Liver (tissue), 9 donors: ENCODE measurements around the gene SLC49A4. TPM values are rescaled to one million over a fixed set of nuclear protein-coding genes. Genes with fewer than 3 reads are reported as not detected.

Experiments
- DNase-seq: peaks from one replicate; pipeline ENCODE4 v3.0.0-alpha.2; 2017; ENCODE audit warnings: low spot score
- H3K27ac ChIP-seq, 2 donors: one replicate each; pipeline ENCODE4 v1.7.0; 2013; ENCODE audit warnings: inconsistent platforms in 2 of 2, low read length in 2 of 2, control low read depth in 1 of 2, low read depth in 1 of 2, mild to moderate bottlenecking in 1 of 2
- H3K27me3 ChIP-seq, 4 donors: one replicate each; pipeline versions ENCODE4 v1.6.1 to v1.7.0; 2013; ENCODE audit warnings: low read length in 3 of 4, inconsistent platforms in 1 of 4, mild to moderate bottlenecking in 1 of 4, moderate library complexity in 1 of 4; ENCODE audit not compliant: control insufficient read depth in 4 of 4, insufficient read depth in 4 of 4
- H3K36me3 ChIP-seq, 4 donors: one replicate each; pipeline versions ENCODE4 v1.6.1 to v1.7.0; 2013; ENCODE audit warnings: low read length in 3 of 4, mild to moderate bottlenecking in 3 of 4, low read depth in 1 of 4, moderate library complexity in 1 of 4; ENCODE audit not compliant: control insufficient read depth in 4 of 4, insufficient read depth in 3 of 4
- H3K4me1 ChIP-seq, 4 donors: one replicate each; pipeline versions ENCODE4 v1.6.1 to v1.7.0; 2013; ENCODE audit warnings: low read length in 3 of 4, mild to moderate bottlenecking in 3 of 4, moderate library complexity in 1 of 4; ENCODE audit not compliant: control insufficient read depth in 4 of 4, insufficient read depth in 4 of 4
- H3K4me3 ChIP-seq, 3 donors: one replicate each; pipeline versions ENCODE4 v1.6.1 to v1.7.0; 2013; ENCODE audit warnings: low read length in 3 of 3, control low read depth in 1 of 3, low read depth in 1 of 3, mild to moderate bottlenecking in 1 of 3
- H3K9ac ChIP-seq, 2 donors: one replicate each; pipeline ENCODE4 v1.7.0; 2013; ENCODE audit warnings: low read length in 2 of 2, mild to moderate bottlenecking in 2 of 2, moderate library complexity in 2 of 2, control low read depth in 1 of 2, low read depth in 1 of 2
- H3K9me3 ChIP-seq, 4 donors: one replicate each; pipeline versions ENCODE4 v1.6.1 to v1.7.0; 2013; ENCODE audit warnings: low read length in 3 of 4; ENCODE audit not compliant: control insufficient read depth in 4 of 4
- ATF3 ChIP-seq: IDR thresholded peaks from 2 replicates; pipeline ENCODE4 v1.6.1; 2016; ENCODE audit warnings: antibody characterized with exemption
- CTCF ChIP-seq: fragments of 150-350 bp; IDR thresholded peaks from 2 replicates; pipeline ENCODE4 v1.5.1; 2017; ENCODE audit warnings: improper control_type of control experiment, low read depth, low read length; ENCODE audit not compliant: missing input control
- GABPA ChIP-seq, 2 donors: IDR thresholded peaks in 1 of 2; conservative IDR thresholded peaks in 1 of 2; 2 replicates each; pipeline ENCODE4 v1.6.1; 2016; ENCODE audit warnings: antibody characterized with exemption in 2 of 2, mild to moderate bottlenecking in 1 of 2, moderate library complexity in 1 of 2
- HNF4A ChIP-seq, 2 donors: conservative IDR thresholded peaks; 2 replicates each; pipeline ENCODE4 v1.6.1; 2016; ENCODE audit warnings: antibody characterized with exemption in 2 of 2, mild to moderate bottlenecking in 2 of 2
- JUND ChIP-seq, 2 donors: IDR thresholded peaks; 2 replicates each; pipeline ENCODE4 v1.6.1; 2016; ENCODE audit warnings: antibody characterized with exemption in 2 of 2
- NR2F2 ChIP-seq: IDR thresholded peaks from 2 replicates; pipeline ENCODE4 v1.6.1; 2016; ENCODE audit warnings: antibody characterized with exemption
- RAD21 ChIP-seq, 2 donors: IDR thresholded peaks; 2 replicates each; pipeline ENCODE4 v1.6.1; 2016; ENCODE audit warnings: antibody characterized with exemption in 2 of 2, mild to moderate bottlenecking in 2 of 2
- REST ChIP-seq: IDR thresholded peaks from 2 replicates; pipeline ENCODE4 v1.6.1; 2016; ENCODE audit warnings: antibody characterized with exemption, mild to moderate bottlenecking
- RXRA ChIP-seq, 2 donors: IDR thresholded peaks; 2 replicates each; pipeline ENCODE4 v1.6.1; 2017 to 2018; ENCODE audit warnings: antibody characterized with exemption in 2 of 2, mild to moderate bottlenecking in 1 of 2
- SP1 ChIP-seq: IDR thresholded peaks from 2 replicates; pipeline ENCODE4 v1.6.1; 2018; ENCODE audit warnings: antibody characterized with exemption, mild to moderate bottlenecking
- TAF1 ChIP-seq: conservative IDR thresholded peaks from 2 replicates; pipeline ENCODE4 v1.6.1; 2016; ENCODE audit warnings: antibody characterized with exemption, mild to moderate bottlenecking
- YY1 ChIP-seq: IDR thresholded peaks from 2 replicates; pipeline ENCODE4 v1.6.1; 2016; ENCODE audit warnings: antibody characterized with exemption, mild to moderate bottlenecking
- WGBS: extraction: QIAGEN DNeasy Blood & Tissue Kit; methylation state at CpG from one replicate; pipeline ENCODE4 v1.1.7; 2013; 5-methylcytosine and 5-hydroxymethylcytosine counted together
- polyA plus RNA-seq, 2 donors: library from polyadenylated mRNA; stranded (reverse) in 1 of 2; unstranded in 1 of 2; fragments of 200-250 nt in 1 of 2; fragments of >200 nt in 1 of 2; fragmentation: Nextera tagmentation in 1 of 2; extraction: Ambion mirVana in 1 of 2; gene quantifications; one replicate each; pipeline versions ENCODE4 v1.2.1 to v1.2.3, GENCODE V29; 2013 to 2015
- total RNA-seq, 2 donors: library from RNA; depleted of rRNA; stranded (reverse); fragments of >200 nt; gene quantifications; one replicate each; pipeline ENCODE4 v1.2.3, GENCODE V29; 2014
- donor health status: healthy.
- donor health status: healthy.
- donor health status: healthy.
- donor health status: healthy.
- donor health status: healthy.

Gene SLC49A4
- total and polyA plus RNA-seq, 4 donors: 3.3 to 11.1 (median 6.3) TPM

GRCh38 chr3:122923611-122924010 is 128.7 kb downstream of the SLC49A4 start (continued):
- TF ChIP-seq REST (no peak), RAD21 (IDR thresholded peaks at IDR 0.05) (no peak), NR2F2 (no peak)

GRCh38 chr3:122924056-122924455 is 129.2 kb downstream of the SLC49A4 start:
- TF ChIP-seq TAF1 (no peak), NR2F2 (no peak), YY1 (no peak), ATF3 (no peak)
- no peaks in the 10 kb centered on the region for H3K9me3 ChIP-seq
- WGBS: 85% methylated on average over 2 of the region's 2 CpGs

GRCh38 chr3:122925756-122926155 is 130.9 kb downstream of the SLC49A4 start:
- H3K9ac ChIP-seq: no peak overlapping the region
- TF ChIP-seq SP1 (no peak), HNF4A (conservative IDR thresholded peaks at IDR 0.05) (no peak), RXRA (IDR thresholded peaks at IDR 0.05) (no peak), NR2F2 (no peak), ATF3 (no peak), JUND (IDR thresholded peaks at IDR 0.05) (no peak), REST (no peak), GABPA (IDR thresholded peaks at IDR 0.05 in 1 of 2, conservative IDR thresholded peaks at IDR 0.05 in 1 of 2) (no peak), CTCF (no peak)
- no peak overlapping the region for H3K4me3 ChIP-seq
- no peaks in the 10 kb centered on the region for H3K9me3 ChIP-seq
- H3K27ac ChIP-seq: no peak overlapping the region
- no peaks in the 10 kb centered on the region for H3K36me3 ChIP-seq
- WGBS: 87% methylated on average over 1 of the region's 1 CpG
- peaks cover 2 to 7% (median 5%) of the 10 kb centered on the region in 4 donors for H3K27me3 ChIP-seq
- no peak for DNase-seq
- H3K4me1 ChIP-seq: peaks cover 0 to 5% (median 3%) of the 10 kb centered on the region in 4 donors

More at GRCh38 chr3:122924056-122924455, 129.2 kb downstream of the SLC49A4 start:
- Histone ChIP-seq H3K27me3 (peaks cover 2 to 7% (median 5%) of the 10 kb centered on the region in 4 donors), H3K36me3 (no peaks in the 10 kb centered on the region), H3K27ac (no peak overlapping the region), H3K4me3 (no peak overlapping the region), H3K4me1 (peaks cover 0 to 5% (median 3%) of the 10 kb centered on the region in 4 donors), H3K9ac (no peak overlapping the region)
- DNase-seq: no peak
